ENCODE results near the gene CLIC5.

DNA sequence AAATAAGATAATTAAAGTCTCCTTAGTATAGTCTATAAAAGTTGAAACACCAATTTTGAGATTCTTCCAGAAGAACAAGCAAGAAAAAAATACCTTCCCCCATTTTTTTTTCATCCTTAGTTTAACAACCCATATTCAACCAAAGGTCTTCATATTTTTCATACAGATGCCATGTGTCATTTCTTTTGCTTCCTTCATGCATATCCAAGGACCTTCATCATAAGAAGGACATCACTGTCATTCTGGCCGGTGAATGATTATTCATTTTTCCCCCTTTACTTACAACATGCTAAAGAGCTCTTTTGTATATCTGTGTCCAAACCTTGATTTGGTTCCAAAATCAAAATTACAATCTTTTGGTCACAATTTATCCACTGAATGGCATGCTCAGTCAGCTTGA, 21.3 kb upstream of the CLIC5 start:
- TF ChIP-seq, protein P1, sequence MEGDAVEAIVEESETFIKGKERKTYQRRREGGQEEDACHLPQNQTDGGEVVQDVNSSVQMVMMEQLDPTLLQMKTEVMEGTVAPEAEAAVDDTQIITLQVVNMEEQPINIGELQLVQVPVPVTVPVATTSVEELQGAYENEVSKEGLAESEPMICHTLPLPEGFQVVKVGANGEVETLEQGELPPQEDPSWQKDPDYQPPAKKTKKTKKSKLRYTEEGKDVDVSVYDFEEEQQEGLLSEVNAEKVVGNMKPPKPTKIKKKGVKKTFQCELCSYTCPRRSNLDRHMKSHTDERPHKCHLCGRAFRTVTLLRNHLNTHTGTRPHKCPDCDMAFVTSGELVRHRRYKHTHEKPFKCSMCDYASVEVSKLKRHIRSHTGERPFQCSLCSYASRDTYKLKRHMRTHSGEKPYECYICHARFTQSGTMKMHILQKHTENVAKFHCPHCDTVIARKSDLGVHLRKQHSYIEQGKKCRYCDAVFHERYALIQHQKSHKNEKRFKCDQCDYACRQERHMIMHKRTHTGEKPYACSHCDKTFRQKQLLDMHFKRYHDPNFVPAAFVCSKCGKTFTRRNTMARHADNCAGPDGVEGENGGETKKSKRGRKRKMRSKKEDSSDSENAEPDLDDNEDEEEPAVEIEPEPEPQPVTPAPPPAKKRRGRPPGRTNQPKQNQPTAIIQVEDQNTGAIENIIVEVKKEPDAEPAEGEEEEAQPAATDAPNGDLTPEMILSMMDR (IDR thresholded peaks at IDR 0.05; ENCODE audit: poor library complexity, severe bottlenecking): no peak
- TF ChIP-seq EZH2 (IDR thresholded peaks at IDR 0.05; ENCODE audit: borderline replicate concordance, insufficient read depth, low read length, poor library complexity, severe bottlenecking) (no peak), SMC3 (conservative IDR thresholded peaks at IDR 0.05; ENCODE audit: poor library complexity) (no peak), EP300 (conservative IDR thresholded peaks at IDR 0.05; ENCODE audit: poor library complexity, severe bottlenecking) (no peak)
